Measurements from ENCODE around the gene GLP1R. TPM values are rescaled to one million over a fixed set of nuclear protein-coding genes. Genes with fewer than 3 reads are reported as not detected.

GLP1R gene
- total RNA-seq, 2 donors from 2014 or later: 0.15 TPM; not detected in 1

DNA sequence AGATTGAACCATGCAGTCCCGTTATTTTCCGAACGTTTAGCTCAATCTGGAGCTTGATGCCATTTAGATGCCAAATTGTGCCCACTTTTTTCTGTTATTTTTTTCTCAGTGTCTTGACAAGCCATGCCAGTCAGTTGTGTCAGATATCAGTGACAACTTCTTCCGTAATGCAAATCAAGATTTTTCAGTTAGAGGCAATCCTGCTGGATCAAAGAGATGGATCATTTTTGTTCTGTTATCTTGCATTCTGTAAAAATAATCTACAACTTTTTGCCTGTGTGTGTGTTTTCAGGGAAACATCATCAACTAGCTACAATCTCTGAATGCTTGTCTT, 31.1 kb upstream of the GLP1R start:
- Histone ChIP-seq H3K9ac (ENCODE audit: extremely low read depth, low read length, poor library complexity, severe bottlenecking) (no peak overlapping the region), H3K4me1 (ENCODE audit: control insufficient read depth, insufficient read depth, low read length) (no peaks in the 10 kb centered on the region), H3K9me3 (ENCODE audit: control insufficient read depth, low read length) (no peaks in the 10 kb centered on the region), H3K27ac (ENCODE audit: low read depth, low read length) (no peak overlapping the region), H3K27me3 (ENCODE audit: control insufficient read depth, insufficient read depth, low read length, poor library complexity, severe bottlenecking) (no peaks in the 10 kb centered on the region), H3K36me3 (ENCODE audit: control insufficient read depth, insufficient read depth, low read length) (no peaks in the 10 kb centered on the region), H3K4me3 (ENCODE audit: low read length) (no peak overlapping the region)
- no peak for DNase-seq
- H3K4me1 Mint-ChIP-seq: no peaks in the 10 kb centered on the region
- H3K4me3 Mint-ChIP-seq: no peak overlapping the region
- TF ChIP-seq, protein P1, sequence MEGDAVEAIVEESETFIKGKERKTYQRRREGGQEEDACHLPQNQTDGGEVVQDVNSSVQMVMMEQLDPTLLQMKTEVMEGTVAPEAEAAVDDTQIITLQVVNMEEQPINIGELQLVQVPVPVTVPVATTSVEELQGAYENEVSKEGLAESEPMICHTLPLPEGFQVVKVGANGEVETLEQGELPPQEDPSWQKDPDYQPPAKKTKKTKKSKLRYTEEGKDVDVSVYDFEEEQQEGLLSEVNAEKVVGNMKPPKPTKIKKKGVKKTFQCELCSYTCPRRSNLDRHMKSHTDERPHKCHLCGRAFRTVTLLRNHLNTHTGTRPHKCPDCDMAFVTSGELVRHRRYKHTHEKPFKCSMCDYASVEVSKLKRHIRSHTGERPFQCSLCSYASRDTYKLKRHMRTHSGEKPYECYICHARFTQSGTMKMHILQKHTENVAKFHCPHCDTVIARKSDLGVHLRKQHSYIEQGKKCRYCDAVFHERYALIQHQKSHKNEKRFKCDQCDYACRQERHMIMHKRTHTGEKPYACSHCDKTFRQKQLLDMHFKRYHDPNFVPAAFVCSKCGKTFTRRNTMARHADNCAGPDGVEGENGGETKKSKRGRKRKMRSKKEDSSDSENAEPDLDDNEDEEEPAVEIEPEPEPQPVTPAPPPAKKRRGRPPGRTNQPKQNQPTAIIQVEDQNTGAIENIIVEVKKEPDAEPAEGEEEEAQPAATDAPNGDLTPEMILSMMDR (conservative IDR thresholded peaks at IDR 0.05): no peak
- H3K36me3 Mint-ChIP-seq (ENCODE audit: low read depth): no peaks in the 10 kb centered on the region
- peaks cover 20% of the 10 kb centered on the region for H3K27me3 Mint-ChIP-seq (ENCODE audit: insufficient read depth)
- no peak overlapping the region for H3K27ac Mint-ChIP-seq
- peaks cover 2% of the 10 kb centered on the region for H3K9me3 Mint-ChIP-seq
- 69 to 75% methylated on average over 4 of the region's 4 CpGs for WGBS, 2 experiments (ENCODE audit: insufficient coverage in 1 of 2, insufficient read length in 1 of 2)

DNA sequence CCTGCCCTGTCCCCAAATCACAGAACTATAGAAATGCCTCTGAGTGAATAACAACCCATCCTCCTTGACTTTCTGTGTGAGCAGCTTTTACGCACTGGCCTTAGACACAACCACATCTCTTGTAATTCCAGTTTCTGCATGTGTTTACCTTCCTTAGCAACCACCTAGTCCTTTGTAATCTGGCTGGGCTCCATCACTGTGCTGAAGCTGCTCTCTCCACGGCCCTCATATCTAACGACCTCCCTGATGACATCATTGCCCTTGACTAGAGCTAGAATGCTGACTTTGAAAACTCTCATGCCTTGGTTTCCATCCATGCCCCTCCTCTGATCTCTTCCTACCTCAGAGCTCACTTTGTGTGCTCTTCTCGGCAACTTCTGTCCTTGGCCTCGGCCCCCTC, 30.5 kb upstream of the GLP1R start:
- Mint-ChIP-seq H3K4me3 (no peak overlapping the region), H3K27ac (no peak overlapping the region), H3K4me1 (no peaks in the 10 kb centered on the region), H3K36me3 (ENCODE audit: low read depth) (no peaks in the 10 kb centered on the region), H3K27me3 (ENCODE audit: insufficient read depth) (peaks cover 18% of the 10 kb centered on the region), H3K9me3 (peaks cover 2% of the 10 kb centered on the region)
- H3K27ac ChIP-seq (ENCODE audit: low read depth, low read length): no peak overlapping the region
- H3K27me3 ChIP-seq (ENCODE audit: control insufficient read depth, insufficient read depth, low read length, poor library complexity, severe bottlenecking): no peaks in the 10 kb centered on the region
- H3K36me3 ChIP-seq (ENCODE audit: control insufficient read depth, insufficient read depth, low read length): no peaks in the 10 kb centered on the region
- no peak for DNase-seq
- WGBS, 2 experiments (ENCODE audit: insufficient coverage in 1 of 2, insufficient read length in 1 of 2): 91 to 92% methylated on average over 4 to 5 of the region's 5 CpGs
- H3K4me3 ChIP-seq (ENCODE audit: low read length): no peak overlapping the region
- TF ChIP-seq, protein P1 (conservative IDR thresholded peaks at IDR 0.05): no peak
- H3K4me1 ChIP-seq (ENCODE audit: control insufficient read depth, insufficient read depth, low read length): no peaks in the 10 kb centered on the region
- no peaks in the 10 kb centered on the region for H3K9me3 ChIP-seq (ENCODE audit: control insufficient read depth, low read length)
- no peak overlapping the region for H3K9ac ChIP-seq (ENCODE audit: extremely low read depth, low read length, poor library complexity, severe bottlenecking)

DNA sequence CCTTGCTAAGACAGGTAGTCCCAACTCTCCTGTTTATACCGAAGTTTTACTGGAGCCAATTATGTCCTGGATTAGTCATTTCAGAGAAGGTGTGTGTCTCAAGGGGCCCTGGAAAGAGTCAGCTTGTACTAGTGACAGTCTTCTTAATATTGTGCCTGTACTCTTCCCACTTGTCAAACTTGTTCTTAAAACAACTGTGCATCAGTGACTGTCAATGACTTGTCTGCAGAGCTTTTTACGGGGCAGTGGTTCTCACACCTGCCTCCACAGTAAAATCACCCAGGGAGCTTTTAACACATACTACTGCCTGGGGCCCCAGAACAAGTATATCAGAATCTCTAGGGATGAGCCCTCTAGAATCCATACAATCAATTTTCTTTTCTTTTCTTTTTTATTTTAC, 28.4 kb upstream of the GLP1R start:
- H3K9me3 Mint-ChIP-seq: peaks cover 2% of the 10 kb centered on the region
- WGBS, 2 experiments (ENCODE audit: insufficient coverage in 1 of 2, insufficient read length in 1 of 2): 77 to 95% methylated on average over 2 of the region's 2 CpGs
- DNase-seq: no peak
- no peaks in the 10 kb centered on the region for H3K36me3 Mint-ChIP-seq (ENCODE audit: low read depth)
- no peaks in the 10 kb centered on the region for H3K9me3 ChIP-seq (ENCODE audit: control insufficient read depth, low read length)
- H3K4me1 ChIP-seq (ENCODE audit: control insufficient read depth, insufficient read depth, low read length): no peaks in the 10 kb centered on the region
- H3K27ac ChIP-seq (ENCODE audit: low read depth, low read length): no peak overlapping the region
- H3K27ac Mint-ChIP-seq: no peak overlapping the region
- no peak overlapping the region for H3K9ac ChIP-seq (ENCODE audit: extremely low read depth, low read length, poor library complexity, severe bottlenecking)
- H3K27me3 Mint-ChIP-seq (ENCODE audit: insufficient read depth): peaks cover 7% of the 10 kb centered on the region
- no peaks in the 10 kb centered on the region for H3K27me3 ChIP-seq (ENCODE audit: control insufficient read depth, insufficient read depth, low read length, poor library complexity, severe bottlenecking)
- no peak overlapping the region for H3K4me3 Mint-ChIP-seq
- H3K4me3 ChIP-seq (ENCODE audit: low read length): no peak overlapping the region
- no peaks in the 10 kb centered on the region for H3K36me3 ChIP-seq (ENCODE audit: control insufficient read depth, insufficient read depth, low read length)
- TF ChIP-seq, protein P1 (conservative IDR thresholded peaks at IDR 0.05): no peak
- no peaks in the 10 kb centered on the region for H3K4me1 Mint-ChIP-seq

Data from endodermal cell (in vitro differentiated cells).